ENCODE measurements around the gene CLSTN2. TPM values are rescaled to one million over a fixed set of nuclear protein-coding genes. Genes with fewer than 3 reads are reported as not detected.

Gene CLSTN2
- total RNA-seq, 1 experiment from 2014 or later: 0.17 TPM

GRCh38 chr3:140536926-140537726 is 602.1 kb downstream of the CLSTN2 start:
- DNase-seq (ENCODE audit: low read depth): no peak

- no peak for DNase-seq (ENCODE audit: low read depth)
These were observed 602.7 kb downstream of the CLSTN2 start for GRCh38 chr3:140537727-140538082.

- no peak for DNase-seq (ENCODE audit: low read depth)
These were observed 605.3 kb downstream of the CLSTN2 start for GRCh38 chr3:140540262-140540661.

GRCh38 chr3:140541975-140542653 is 607.1 kb downstream of the CLSTN2 start:
- DNase-seq (ENCODE audit: low read depth): no peak

GRCh38 chr3:140545197-140545596 is 610.2 kb downstream of the CLSTN2 start:
- no peak for DNase-seq (ENCODE audit: low read depth)

- DNase-seq (ENCODE audit: low read depth): no peak
These were observed 610.8 kb downstream of the CLSTN2 start for GRCh38 chr3:140545756-140546155.

GRCh38 chr3:140546649-140547048 is 611.7 kb downstream of the CLSTN2 start:
- no peak for DNase-seq (ENCODE audit: low read depth)

GRCh38 chr3:140552403-140552802 is 617.4 kb downstream of the CLSTN2 start:
- no peak for DNase-seq (ENCODE audit: low read depth)

- peak; percentile 38 for DNase-seq (ENCODE audit: low read depth)
These were observed 617.9 kb downstream of the CLSTN2 start for GRCh38 chr3:140552898-140553297.

GRCh38 chr3:140553591-140553990 is 618.6 kb downstream of the CLSTN2 start:
- DNase-seq (ENCODE audit: low read depth): no peak

- no peak for DNase-seq (ENCODE audit: low read depth)
These were observed 620.7 kb downstream of the CLSTN2 start for GRCh38 chr3:140555666-140556065.

GRCh38 chr3:140557476-140557875 is 622.5 kb downstream of the CLSTN2 start:
- no peak for DNase-seq (ENCODE audit: low read depth)

- no peak for DNase-seq (ENCODE audit: low read depth)
These were observed 624.6 kb downstream of the CLSTN2 start for GRCh38 chr3:140559546-140559945.

GRCh38 chr3:140563206-140563760 is 628.3 kb downstream of the CLSTN2 start:
- DNase-seq (ENCODE audit: low read depth): no peak

GRCh38 chr3:140568131-140568530 is 633.1 kb downstream of the CLSTN2 start:
- DNase-seq (ENCODE audit: low read depth): no peak

- DNase-seq (ENCODE audit: low read depth): no peak
These were observed 634.0 kb downstream of the CLSTN2 start for GRCh38 chr3:140568842-140569520.

GRCh38 chr3:140570602-140571001 is 635.6 kb downstream of the CLSTN2 start:
- DNase-seq (ENCODE audit: low read depth): no peak

- DNase-seq (ENCODE audit: low read depth): no peak
These were observed 636.9 kb downstream of the CLSTN2 start for GRCh38 chr3:140571836-140572235.

GRCh38 chr3:140572334-140572733 is 637.3 kb downstream of the CLSTN2 start:
- no peak for DNase-seq (ENCODE audit: low read depth)

- DNase-seq (ENCODE audit: low read depth): no peak
These were observed 638.0 kb downstream of the CLSTN2 start for GRCh38 chr3:140573011-140573410.

- no peak for DNase-seq (ENCODE audit: low read depth)
These were observed 639.4 kb downstream of the CLSTN2 start for GRCh38 chr3:140574375-140574774.

GRCh38 chr3:140576449-140576848 is 641.5 kb downstream of the CLSTN2 start:
- DNase-seq (ENCODE audit: low read depth): no peak

All from LHCN-M2 (cell line).